Thoracic aorta (tissue), 2 donors: ENCODE measurements around the gene MAP7D2. TPM values are rescaled to one million over a fixed set of nuclear protein-coding genes. Genes with fewer than 3 reads are reported as not detected.
A peak's percentile ranks its signal among the peaks of the same experiment; 100 is the strongest.
"Not testable (repeated sequence)": the region's sequence is repeated elsewhere in the genome, so short reads cannot be mapped to it uniquely, and the experiment has no call there.

Experiments used
- ATAC-seq: fragments of 150-250 bp; one replicate; pipeline ENCODE4 v1.8.0; 2017; ENCODE audit warnings: low read depth; ENCODE audit not compliant: insufficient number of reproducible peaks, low FRiP score
- DNase-seq: peaks from one replicate; pipeline ENCODE4 v3.0.0-alpha.2; 2020; ENCODE audit warnings: low spot score
- H3K27ac ChIP-seq, 2 donors: fragments of 200-600 bp; sonication (generic); 1 replicate in 1 of 2; 2 replicates in 1 of 2; pipeline ENCODE4 v1.5.1; 2016; ENCODE audit warnings: mild to moderate bottlenecking in 2 of 2, moderate library complexity in 2 of 2
- H3K27me3 ChIP-seq: fragments of 200-600 bp; sonication (generic); replicated peaks from 2 replicates; pipeline ENCODE4 v1.6.0; 2016; ENCODE audit warnings: mild to moderate bottlenecking; ENCODE audit not compliant: insufficient read depth
- H3K36me3 ChIP-seq: fragments of 200-600 bp; sonication (generic); one replicate; pipeline ENCODE4 v1.5.1; 2016
- H3K4me1 ChIP-seq, 2 donors: fragments of 200-600 bp; sonication (generic); 1 replicate in 1 of 2; 2 replicates in 1 of 2; pipeline versions ENCODE4 v1.5.1 to v1.6.0; 2016; ENCODE audit warnings: low read depth in 2 of 2, mild to moderate bottlenecking in 1 of 2; ENCODE audit not compliant: control insufficient read depth in 1 of 2
- H3K4me3 ChIP-seq: fragments of 200-600 bp; sonication (generic); 2 replicates; pipeline ENCODE4 v1.5.1; 2016; ENCODE audit warnings: mild to moderate bottlenecking
- H3K9me3 ChIP-seq: fragments of 200-600 bp; sonication (generic); 2 replicates; pipeline ENCODE4 v1.5.1; 2016
- CTCF ChIP-seq: fragments of 200-600 bp; sonication (generic); IDR thresholded peaks from one replicate; pipeline ENCODE4 v1.5.1; 2019; ENCODE audit warnings: antibody characterized with exemption
- total RNA-seq, 2 donors: library from RNA; depleted of rRNA; stranded (reverse); fragments of >200 nt; gene quantifications; one replicate each; pipeline versions ENCODE4 v1.1.0 to v1.2.3, GENCODE V29; 2016

Gene MAP7D2
- under 1 TPM in 1 of 2 donors, not detected in 1; 0.14 TPM for total RNA-seq

GRCh38 chrX:20116577-20117240 is at the start of gene MAP7D2:
MAP7D2 (minus strand) TSS chrX:20116907; CDS start chrX:20116879, 28 bp downstream.
- no peaks in the 10 kb centered on the region for H3K4me1 ChIP-seq
- no peaks in the 10 kb centered on the region for H3K36me3 ChIP-seq
- no peak within 1 kb of the TSS for H3K27ac ChIP-seq
- DNase-seq (no peak), ATAC-seq (no peak)
- TF ChIP-seq CTCF, result no peak
- peak within 1 kb of the TSS; percentile 42 for H3K4me3 ChIP-seq
- no peaks in the 10 kb centered on the region for H3K27me3 ChIP-seq
- H3K9me3 ChIP-seq, result no peaks in the 10 kb centered on the region

GRCh38 chrX:20162516-20162915 is 45.8 kb upstream of the MAP7D2 start:
- not testable (repeated sequence) for H3K4me3 ChIP-seq, H3K9me3 ChIP-seq, DNase-seq, H3K4me1 ChIP-seq, H3K27me3 ChIP-seq, H3K36me3 ChIP-seq, H3K27ac ChIP-seq, ATAC-seq

- H3K9me3 ChIP-seq, result no peaks in the 10 kb centered on the region
- no peaks in the 10 kb centered on the region for H3K27me3 ChIP-seq
- no peak overlapping the region for H3K27ac ChIP-seq
- no peaks in the 10 kb centered on the region for H3K36me3 ChIP-seq
- no peaks in the 10 kb centered on the region for H3K4me1 ChIP-seq
- DNase-seq, result no peak
- ATAC-seq, result no peak
- H3K4me3 ChIP-seq, result no peak overlapping the region
- TF ChIP-seq CTCF, result no peak
Measured at GRCh38 chrX:20159797-20160385, 43.2 kb upstream of the MAP7D2 start.

GRCh38 chrX:20151689-20152088 is 35.0 kb upstream of the MAP7D2 start:
- H3K4me1 ChIP-seq, result no peaks in the 10 kb centered on the region
- TF ChIP-seq CTCF, result no peak
- no peak overlapping the region for H3K4me3 ChIP-seq
- DNase-seq (no peak), ATAC-seq (no peak)
- no peaks in the 10 kb centered on the region for H3K27me3 ChIP-seq
- peaks cover 3% of the 10 kb centered on the region for H3K36me3 ChIP-seq
- no peak overlapping the region for H3K27ac ChIP-seq
- H3K9me3 ChIP-seq, result no peaks in the 10 kb centered on the region

- Histone ChIP-seq H3K27ac (no peak overlapping the region), H3K36me3 (peaks cover 3% of the 10 kb centered on the region), H3K4me1 (no peaks in the 10 kb centered on the region), H3K9me3 (no peaks in the 10 kb centered on the region), H3K27me3 (no peaks in the 10 kb centered on the region), H3K4me3 (no peak overlapping the region)
- no peak for DNase-seq
- TF ChIP-seq CTCF, result no peak
- ATAC-seq, result no peak
Measured at GRCh38 chrX:20149326-20149725, 32.6 kb upstream of the MAP7D2 start.
